WTC11 (cell line): ENCODE results near the gene PIK3IP1. TPM values are rescaled to one million over a fixed set of nuclear protein-coding genes. Genes with fewer than 3 reads are reported as not detected.

Experiments used
- ATAC-seq: fragments of 200-7000 bp; cut with Tn5 transposase; 2 replicates; pipeline ENCODE4 v1.10.0; 2021; ENCODE audit warnings: mild to moderate bottlenecking, moderate library complexity
- CTCF ChIA-PET: fragments of 300-600 bp; sonication (Branson Sonifier 250); formaldehyde crosslinking; loops from one replicate; lab custom pipeline; 2021; ENCODE audit warnings: antibody characterized with exemption; lab: Charles Lee
- POLR2A ChIA-PET: fragments of 350-600 bp; sonication (Branson Sonifier 250); formaldehyde crosslinking; loops from one replicate; lab custom pipeline; 2021; ENCODE audit warnings: antibody characterized with exemption; lab: Charles Lee
- DNase-seq: peaks from one replicate; pipeline ENCODE4 v3.0.0; 2021; ENCODE audit warnings: low spot score
- H3K27ac Mint-ChIP-seq: 2 replicates; pipeline ENCODE4 v1.8.0; 2021; ENCODE audit warnings: mixed read lengths
- H3K27me3 Mint-ChIP-seq: 2 replicates; pipeline ENCODE4 v1.8.0; 2021; ENCODE audit warnings: low read depth, mild to moderate bottlenecking, moderate library complexity, mixed read lengths
- H3K36me3 Mint-ChIP-seq: 2 replicates; pipeline ENCODE4 v1.8.0; 2021; ENCODE audit warnings: mixed read lengths
- H3K4me1 Mint-ChIP-seq: 2 replicates; pipeline ENCODE4 v1.8.0; 2022; ENCODE audit warnings: mixed read lengths
- H3K4me3 Mint-ChIP-seq: 2 replicates; pipeline ENCODE4 v1.8.0; 2021; ENCODE audit warnings: mild to moderate bottlenecking, moderate library complexity, mixed read lengths
- H3K9me3 Mint-ChIP-seq: 2 replicates; pipeline ENCODE4 v1.8.0; 2021; ENCODE audit warnings: mixed read lengths
- ATF1 ChIP-seq: sonication (generic); formaldehyde crosslinking; IDR thresholded peaks from 2 replicates; pipeline ENCODE4 v1.8.1; 2023; ENCODE audit warnings: mild to moderate bottlenecking, moderate library complexity, missing genetic modification reagents
- CBFB ChIP-seq: sonication (generic); formaldehyde crosslinking; IDR thresholded peaks from 2 replicates; pipeline ENCODE4 v1.8.1; 2022; ENCODE audit warnings: mild to moderate bottlenecking, low read depth, missing genetic modification reagents
- CREB1 ChIP-seq: sonication (generic); formaldehyde crosslinking; IDR thresholded peaks from 2 replicates; pipeline ENCODE4 v1.8.0; 2023; ENCODE audit warnings: mild to moderate bottlenecking, missing genetic modification reagents
- E2F5 ChIP-seq: sonication (generic); formaldehyde crosslinking; IDR thresholded peaks from 2 replicates; pipeline ENCODE4 v1.8.1; 2022; ENCODE audit warnings: mild to moderate bottlenecking, moderate library complexity, missing genetic modification reagents
- MYBL2 ChIP-seq: sonication (generic); formaldehyde crosslinking; IDR thresholded peaks from 2 replicates; pipeline ENCODE4 v1.8.1; 2023; ENCODE audit warnings: mild to moderate bottlenecking, moderate library complexity, missing genetic modification reagents
- SMAD4 ChIP-seq: sonication (generic); formaldehyde crosslinking; IDR thresholded peaks from 2 replicates; pipeline ENCODE4 v1.8.0; 2022; ENCODE audit warnings: mild to moderate bottlenecking, missing genetic modification reagents
- SOX15 ChIP-seq: fragments of 250-450 bp; sonication (Bioruptor Pico); IDR thresholded peaks from 2 replicates; pipeline ENCODE4 v1.9.0; 2021; ENCODE audit warnings: mild to moderate bottlenecking
- TCF7 ChIP-seq: sonication (generic); formaldehyde crosslinking; IDR thresholded peaks from 2 replicates; pipeline ENCODE4 v1.8.0; 2022; ENCODE audit warnings: mild to moderate bottlenecking, low read depth, missing genetic modification reagents, moderate library complexity
- TEAD4 ChIP-seq: sonication (generic); formaldehyde crosslinking; IDR thresholded peaks from 2 replicates; pipeline ENCODE4 v1.8.0; 2022; ENCODE audit warnings: mild to moderate bottlenecking, missing genetic modification reagents
- ZBTB21 ChIP-seq: sonication (generic); formaldehyde crosslinking; IDR thresholded peaks from 2 replicates; pipeline ENCODE4 v1.8.1; 2023; ENCODE audit warnings: mild to moderate bottlenecking, missing genetic modification reagents, borderline replicate concordance
- ZBTB43 ChIP-seq: sonication (generic); formaldehyde crosslinking; IDR thresholded peaks from 2 replicates; pipeline ENCODE4 v1.8.1; 2023; ENCODE audit warnings: mild to moderate bottlenecking, missing genetic modification reagents
- ZNF121 ChIP-seq: sonication (generic); formaldehyde crosslinking; IDR thresholded peaks from 2 replicates; pipeline ENCODE4 v1.8.0; 2023; ENCODE audit warnings: missing genetic modification reagents
- ZNF263 ChIP-seq: sonication (generic); formaldehyde crosslinking; IDR thresholded peaks from 2 replicates; pipeline ENCODE4 v1.8.1; 2022; ENCODE audit warnings: low read depth, mild to moderate bottlenecking, moderate library complexity, missing genetic modification reagents
- ZNF671 ChIP-seq: fragments of 250-450 bp; sonication (Bioruptor Pico); IDR thresholded peaks from 2 replicates; pipeline ENCODE4 v1.8.0; 2021; ENCODE audit warnings: mild to moderate bottlenecking
- ZSCAN18 ChIP-seq: fragments of 250-450 bp; sonication (Bioruptor Pico); IDR thresholded peaks from 2 replicates; pipeline ENCODE4 v2.1.2; 2022; ENCODE audit warnings: mild to moderate bottlenecking, moderate library complexity
- total RNA-seq: library from RNA; stranded (reverse); gene quantifications from 3 replicates; pipeline ENCODE4 v1.2.3, GENCODE V29; 2021

Gene PIK3IP1
- total RNA-seq, 1 experiment from 2014 or later = 2.0 TPM

GRCh38 chr22:31233001-31233400 is 59.3 kb downstream of the PIK3IP1 start:
- ATAC-seq (no peak), DNase-seq (no peak)
- no peaks in the 10 kb centered on the region for H3K9me3 Mint-ChIP-seq
- peaks cover 13% of the 10 kb centered on the region for H3K4me1 Mint-ChIP-seq
- TF ChIP-seq ZBTB43 (CRISPR knock-in tag) (no peak), ZNF671 (CRISPR knock-in tag) (no peak), TEAD4 (CRISPR knock-in tag) (no peak), TCF7 (CRISPR knock-in tag) (no peak), SMAD4 (no peak), CREB1 (CRISPR knock-in tag) (no peak), SOX15 (CRISPR knock-in tag) (no peak), ATF1 (CRISPR knock-in tag) (no peak), E2F5 (CRISPR knock-in tag) (no peak), ZNF263 (CRISPR knock-in tag) (no peak), CBFB (CRISPR knock-in tag) (no peak), ZBTB21 (no peak), ZSCAN18 (no peak), MYBL2 (CRISPR knock-in tag) (no peak), ZNF121 (CRISPR knock-in tag) (no peak)
- no peaks in the 10 kb centered on the region for H3K27me3 Mint-ChIP-seq
- no peak overlapping the region for H3K27ac Mint-ChIP-seq
- POLR2A ChIA-PET = no interaction called here
- H3K4me3 Mint-ChIP-seq = no peak overlapping the region
- H3K36me3 Mint-ChIP-seq = no peaks in the 10 kb centered on the region
- CTCF ChIA-PET = interaction anchor here (0.7 to 1.2 kb wide), 2 partner anchors 21 to 40 kb away, joined by 3 to 5 read pairs; partner anchors contain the start of gene LIMK2

Other genes with a start within 250 kb of the PIK3IP1 start
- 28.1 to 34.5 TPM (median 32.8 TPM) in 3 replicates for gene SMTN, start 211.2 kb downstream of the PIK3IP1 start, total RNA-seq
- gene SELENOM, start 184.9 kb downstream of the PIK3IP1 start, total RNA-seq = 16.3 to 24.6 TPM (median 22.6 TPM) in 3 replicates
- gene INPP5J, start 169.5 kb downstream of the PIK3IP1 start, total RNA-seq = 6.2 to 9.0 TPM (median 7.7 TPM) in 3 replicates
- gene PLA2G3, start 152.0 kb downstream of the PIK3IP1 start, total RNA-seq = 14.7 to 18.3 TPM (median 15.1 TPM) in 3 replicates
- 18.0 to 19.8 TPM (median 18.0 TPM) in 3 replicates for gene RNF185, start 132.3 kb downstream of the PIK3IP1 start, total RNA-seq
- 33.1 to 42.8 TPM (median 33.6 TPM) in 3 replicates for gene LIMK2, start 80.2 kb downstream of the PIK3IP1 start, total RNA-seq
- 60.5 to 72.7 TPM (median 72.6 TPM) in 3 replicates for gene PATZ1, start 53.9 kb upstream of the PIK3IP1 start, total RNA-seq
- gene DRG1, start 107.1 kb upstream of the PIK3IP1 start, total RNA-seq = 60.4 to 79.2 TPM (median 64.0 TPM) in 3 replicates
- gene EIF4ENIF1, start 197.4 kb upstream of the PIK3IP1 start, total RNA-seq = 19.7 to 23.6 TPM (median 22.8 TPM) in 3 replicates
- gene SFI1, start 204.0 kb upstream of the PIK3IP1 start, total RNA-seq = 37.9 to 43.6 TPM (median 38.7 TPM) in 3 replicates